H1 (cell line): Measurements from ENCODE around the gene BTBD7.

Experiments
- CHD1 ChIP-seq: IDR thresholded peaks from 2 replicates; pipeline ENCODE4 v1.6.1; 2012; ENCODE audit warnings: low read depth, low read length, improper control_type of control experiment
- CREB1 ChIP-seq: IDR thresholded peaks from 2 replicates; pipeline ENCODE4 v1.6.1; 2012; ENCODE audit warnings: inconsistent platforms
- EZH2 ChIP-seq: fragments of 200-600 bp; sonication (generic); IDR thresholded peaks from 2 replicates; pipeline ENCODE4 v1.7.1; 2012; ENCODE audit warnings: low read depth, mild to moderate bottlenecking, moderate library complexity, low read length, inconsistent platforms; ENCODE audit not compliant: severe bottlenecking
- HDAC6 ChIP-seq: IDR thresholded peaks from one replicate; pipeline ENCODE4 v1.7.1; 2012; ENCODE audit warnings: low read depth, mild to moderate bottlenecking, inconsistent platforms, low read length, moderate library complexity
- JUND ChIP-seq: IDR thresholded peaks from 2 replicates; pipeline ENCODE4 v1.6.1; 2011; ENCODE audit warnings: mild to moderate bottlenecking, improper control_type of control experiment, low read length
- MAX ChIP-seq: IDR thresholded peaks from 2 replicates; pipeline ENCODE4 v1.6.1; 2012; ENCODE audit warnings: inconsistent platforms
- NRF1 ChIP-seq: IDR thresholded peaks from 2 replicates; pipeline ENCODE4 v1.6.1; 2011; ENCODE audit warnings: mild to moderate bottlenecking, low read depth, low read length, improper control_type of control experiment
- POU5F1 ChIP-seq: IDR thresholded peaks from 2 replicates; pipeline ENCODE4 v1.6.1; 2011; ENCODE audit warnings: low read depth, mild to moderate bottlenecking, low read length, moderate library complexity
- RFX5 ChIP-seq: IDR thresholded peaks from 2 replicates; pipeline ENCODE4 v1.6.1; 2011; ENCODE audit warnings: low read depth, low read length, improper control_type of control experiment, borderline replicate concordance
- SP1 ChIP-seq: IDR thresholded peaks from 2 replicates; pipeline ENCODE4 v1.6.1; 2011; ENCODE audit warnings: low read depth, low read length
- TAF1 ChIP-seq: IDR thresholded peaks from 2 replicates; pipeline ENCODE4 v1.6.1; 2011; ENCODE audit warnings: mild to moderate bottlenecking, low read depth, low read length
- TEAD4 ChIP-seq: IDR thresholded peaks from 2 replicates; pipeline ENCODE4 v1.6.1; 2012; ENCODE audit warnings: low read depth, low read length, inconsistent platforms, mixed read lengths
- TF ChIP-seq, protein P1 (sequence below), 3 experiments: IDR thresholded peaks; 1 replicate in 2 of 3; 2 replicates in 1 of 3; pipeline versions ENCODE4 v1.5.1 to v1.6.1; 2011; ENCODE audit warnings: low read length in 3 of 3, mild to moderate bottlenecking in 3 of 3, inconsistent platforms in 2 of 3, low read depth in 1 of 3, moderate library complexity in 1 of 3; ENCODE audit not compliant: insufficient read depth in 1 of 3; ENCODE audit errors: control extremely low read depth in 1 of 3

GRCh38 chr14:93320489-93320888 lies 12.3 kb downstream of the BTBD7 start:
- TF ChIP-seq EZH2 (no peak), MAX (no peak), POU5F1 (no peak), TAF1 (no peak), TEAD4 (no peak), SP1 (no peak), NRF1 (no peak), CREB1 (no peak), JUND (no peak), CHD1 (no peak), HDAC6 (no peak), RFX5 (no peak)
- TF ChIP-seq, protein P1, sequence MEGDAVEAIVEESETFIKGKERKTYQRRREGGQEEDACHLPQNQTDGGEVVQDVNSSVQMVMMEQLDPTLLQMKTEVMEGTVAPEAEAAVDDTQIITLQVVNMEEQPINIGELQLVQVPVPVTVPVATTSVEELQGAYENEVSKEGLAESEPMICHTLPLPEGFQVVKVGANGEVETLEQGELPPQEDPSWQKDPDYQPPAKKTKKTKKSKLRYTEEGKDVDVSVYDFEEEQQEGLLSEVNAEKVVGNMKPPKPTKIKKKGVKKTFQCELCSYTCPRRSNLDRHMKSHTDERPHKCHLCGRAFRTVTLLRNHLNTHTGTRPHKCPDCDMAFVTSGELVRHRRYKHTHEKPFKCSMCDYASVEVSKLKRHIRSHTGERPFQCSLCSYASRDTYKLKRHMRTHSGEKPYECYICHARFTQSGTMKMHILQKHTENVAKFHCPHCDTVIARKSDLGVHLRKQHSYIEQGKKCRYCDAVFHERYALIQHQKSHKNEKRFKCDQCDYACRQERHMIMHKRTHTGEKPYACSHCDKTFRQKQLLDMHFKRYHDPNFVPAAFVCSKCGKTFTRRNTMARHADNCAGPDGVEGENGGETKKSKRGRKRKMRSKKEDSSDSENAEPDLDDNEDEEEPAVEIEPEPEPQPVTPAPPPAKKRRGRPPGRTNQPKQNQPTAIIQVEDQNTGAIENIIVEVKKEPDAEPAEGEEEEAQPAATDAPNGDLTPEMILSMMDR (IDR thresholded peaks at IDR 0.05; ENCODE audit: control extremely low read depth in 1 of 3, insufficient read depth in 1 of 3, low read depth in 1 of 3, low read length in 3 of 3) = no peak
